HG03097 (cell line): ENCODE results near the gene RAB15.

Experiments used
- ATAC-seq: cut with Tn5 transposase; IDR thresholded peaks from one replicate; pipeline ENCODE4 v1.9.1; 2021; ENCODE audit not compliant: unreplicated experiment, low FRiP score

The RAB15 gene

GRCh38 chr14:64956697-64957406 is 15.3 kb downstream of the RAB15 start:
- ATAC-seq = no peak

- no peak for ATAC-seq
These were observed 16.8 kb downstream of the RAB15 start for GRCh38 chr14:64955297-64955696.

- no peak for ATAC-seq
These were observed 17.5 kb downstream of the RAB15 start for GRCh38 chr14:64954491-64955240.

- no peak for ATAC-seq
These were observed 18.5 kb downstream of the RAB15 start for GRCh38 chr14:64953661-64954060.

GRCh38 chr14:64953310-64953654 is 18.9 kb downstream of the RAB15 start:
- ATAC-seq = no peak

GRCh38 chr14:64952598-64953309 is 19.4 kb downstream of the RAB15 start:
- ATAC-seq = no peak

- no peak for ATAC-seq
These were observed 20.4 kb downstream of the RAB15 start for GRCh38 chr14:64951724-64952123.

- no peak for ATAC-seq
These were observed 20.8 kb downstream of the RAB15 start for GRCh38 chr14:64951291-64951690.

GRCh38 chr14:64950889-64951288 is 21.2 kb downstream of the RAB15 start:
- ATAC-seq = no peak

GRCh38 chr14:64948612-64949210 is 23.4 kb downstream of the RAB15 start:
- no peak for ATAC-seq

- no peak for ATAC-seq
These were observed 24.2 kb downstream of the RAB15 start for GRCh38 chr14:64947710-64948611.

- no peak for ATAC-seq
These were observed 25.7 kb downstream of the RAB15 start for GRCh38 chr14:64946310-64947045.

- ATAC-seq = no peak
These were observed 26.5 kb downstream of the RAB15 start for GRCh38 chr14:64945431-64946178.

GRCh38 chr14:64944861-64945260 is 27.3 kb downstream of the RAB15 start:
- no peak for ATAC-seq

- no peak for ATAC-seq
These were observed 28.1 kb downstream of the RAB15 start for GRCh38 chr14:64944041-64944440.

- ATAC-seq = no peak
These were observed 28.6 kb downstream of the RAB15 start for GRCh38 chr14:64943556-64943955.

- no peak for ATAC-seq
These were observed 29.5 kb downstream of the RAB15 start, which contains the start of gene GPX2 for GRCh38 chr14:64942531-64943111. TSS of gene GPX2 (minus strand) at chr14:64942745. CDS start at chr14:64942726, 19 bp downstream.

- no peak for ATAC-seq
These were observed 31.7 kb downstream of the RAB15 start for GRCh38 chr14:64940336-64940910.
